OCI-M1 (cell line): ENCODE data around the gene OTOS.

ENCODE experiments used
- DNase-seq: peaks from one replicate; lab custom pipeline; 2025; lab: John Stamatoyannopoulos, UW

Gene OTOS

DNA sequence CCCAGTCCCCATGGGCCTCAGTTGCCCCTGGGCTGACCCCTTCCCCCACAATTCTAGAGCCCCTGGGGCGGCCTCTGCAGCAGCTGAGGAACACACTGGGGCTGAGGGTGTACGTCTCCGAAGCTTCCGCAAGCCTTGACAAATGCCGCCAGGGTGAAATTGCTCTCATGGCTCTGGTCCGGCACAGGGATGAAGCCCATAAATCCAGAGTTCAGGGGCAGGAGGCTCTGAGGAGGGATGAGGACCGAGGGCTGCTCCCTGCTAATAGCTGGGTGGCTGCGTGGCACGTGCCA is 27.1 kb upstream of the OTOS start:
- no peak for DNase-seq

DNA sequence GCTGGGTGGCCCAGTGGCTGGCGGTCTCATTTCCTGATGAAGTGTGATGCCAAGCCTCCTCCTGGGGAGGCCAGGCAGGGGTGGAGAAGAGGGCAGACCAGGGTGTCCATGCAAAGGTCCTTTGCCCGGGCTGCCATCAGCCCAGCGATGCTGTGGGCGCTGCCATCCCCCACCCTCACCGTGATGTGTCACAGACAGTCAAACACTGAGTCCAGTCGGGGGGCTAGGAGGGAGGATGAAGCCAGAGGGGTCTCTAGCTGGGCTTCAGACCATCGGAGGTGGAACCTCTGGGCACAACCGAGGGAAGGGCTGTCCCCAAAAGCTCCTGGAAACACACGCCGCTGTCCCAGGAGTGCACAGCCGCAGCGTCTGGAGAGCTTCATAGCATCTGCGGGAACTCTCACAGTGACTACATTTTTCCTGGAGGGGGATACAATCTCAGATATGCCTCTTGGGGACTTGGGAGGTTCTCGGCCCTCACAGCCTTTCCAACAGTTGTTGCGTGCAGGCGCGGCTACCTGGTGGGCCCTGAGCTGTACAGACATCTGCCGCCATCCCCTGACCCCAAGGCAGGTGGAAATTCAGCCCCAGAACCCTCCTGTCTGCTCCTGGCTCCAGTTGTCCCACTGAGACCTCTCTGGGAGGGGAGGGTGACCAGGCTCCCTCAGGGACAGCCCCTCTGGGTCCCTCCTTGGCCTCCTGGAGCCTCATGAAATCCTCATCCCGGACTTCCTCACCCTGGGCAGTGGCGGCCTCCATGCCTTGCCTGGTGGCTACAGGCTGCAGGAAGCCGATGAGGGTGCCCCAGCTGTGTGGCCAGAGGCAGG is 26.5 kb upstream of the OTOS start:
- DNase-seq, result no peak

DNA sequence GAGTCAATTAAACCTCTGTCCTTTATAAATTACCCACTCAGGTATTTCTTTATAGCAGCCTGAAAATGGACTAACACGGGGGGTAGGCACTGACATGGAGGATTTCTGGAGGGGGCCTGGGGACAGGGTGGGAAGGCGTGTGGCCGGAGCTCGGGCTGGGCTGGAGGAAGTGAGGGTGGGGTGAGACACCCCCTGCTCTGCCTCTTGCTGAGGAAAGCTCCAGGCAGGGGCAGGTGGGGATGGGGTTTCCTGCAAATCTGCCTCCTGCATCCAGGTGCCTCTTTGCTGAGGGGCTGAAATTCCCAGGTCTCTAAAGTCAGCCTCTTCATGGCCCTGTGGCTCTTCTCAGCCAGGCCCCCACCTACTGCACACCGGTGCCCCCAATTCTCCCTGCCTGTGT is 25.7 kb upstream of the OTOS start:
- DNase-seq, result no peak

DNA sequence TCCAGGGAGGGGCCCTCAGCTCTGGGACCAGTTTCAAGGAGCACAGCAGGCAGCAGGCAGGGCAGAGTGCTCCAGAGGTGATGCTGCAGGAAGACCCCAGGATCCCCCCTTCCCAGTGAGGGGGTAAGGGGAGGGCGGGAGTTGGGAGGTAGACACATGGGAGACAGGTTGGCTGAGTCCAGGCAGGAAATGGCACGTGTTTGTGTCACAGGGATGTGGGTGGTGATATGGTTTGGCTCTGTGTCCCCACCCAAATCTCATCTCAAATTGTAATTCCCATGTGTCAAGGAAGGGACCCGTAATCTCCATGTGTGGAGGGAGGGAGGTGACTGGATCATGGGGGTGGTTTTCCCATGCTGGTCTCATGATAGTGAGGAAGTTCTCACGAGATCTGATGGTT is 25.2 kb upstream of the OTOS start:
- no peak for DNase-seq

DNA sequence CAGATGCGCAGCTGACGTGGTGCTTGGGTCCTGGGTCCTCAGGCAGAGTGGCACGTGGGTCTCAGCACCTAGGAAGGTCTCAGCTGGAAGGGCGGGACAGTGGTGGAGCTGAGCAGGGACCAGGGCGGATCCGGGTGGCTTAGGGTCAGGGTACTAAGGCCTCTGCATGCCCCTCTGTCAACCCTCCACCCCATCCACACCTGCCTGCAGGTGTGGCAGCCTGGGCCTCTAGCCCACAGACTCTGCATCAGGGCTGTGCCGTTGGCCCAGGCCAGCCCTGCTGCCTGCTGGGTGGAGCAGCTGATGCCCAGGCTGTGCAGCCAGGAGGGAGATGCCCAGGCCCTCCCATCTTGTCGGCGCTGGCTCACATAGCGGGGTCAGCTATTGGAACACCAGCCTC is 24.6 kb upstream of the OTOS start:
- DNase-seq, result no peak

DNA sequence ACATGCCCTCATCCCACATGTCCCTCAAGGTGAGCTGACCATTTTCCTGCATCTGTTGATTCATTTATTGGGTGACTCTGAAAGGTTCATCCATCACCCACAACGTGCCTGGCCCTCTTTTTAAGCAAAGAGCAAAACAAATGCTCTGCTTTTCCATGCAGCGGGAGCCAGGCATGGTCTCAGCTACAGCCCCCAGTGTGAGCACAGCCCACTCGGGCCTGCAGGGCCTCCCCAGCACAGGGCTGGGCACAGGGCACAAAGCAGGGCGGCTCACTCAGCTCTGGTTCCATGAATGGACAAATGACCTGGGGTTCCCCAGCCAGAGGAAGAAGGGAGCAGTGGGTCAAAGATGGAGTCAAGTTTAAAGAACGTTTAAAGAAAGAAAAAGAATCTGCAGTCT is 24.1 kb upstream of the OTOS start:
- no peak for DNase-seq

DNA sequence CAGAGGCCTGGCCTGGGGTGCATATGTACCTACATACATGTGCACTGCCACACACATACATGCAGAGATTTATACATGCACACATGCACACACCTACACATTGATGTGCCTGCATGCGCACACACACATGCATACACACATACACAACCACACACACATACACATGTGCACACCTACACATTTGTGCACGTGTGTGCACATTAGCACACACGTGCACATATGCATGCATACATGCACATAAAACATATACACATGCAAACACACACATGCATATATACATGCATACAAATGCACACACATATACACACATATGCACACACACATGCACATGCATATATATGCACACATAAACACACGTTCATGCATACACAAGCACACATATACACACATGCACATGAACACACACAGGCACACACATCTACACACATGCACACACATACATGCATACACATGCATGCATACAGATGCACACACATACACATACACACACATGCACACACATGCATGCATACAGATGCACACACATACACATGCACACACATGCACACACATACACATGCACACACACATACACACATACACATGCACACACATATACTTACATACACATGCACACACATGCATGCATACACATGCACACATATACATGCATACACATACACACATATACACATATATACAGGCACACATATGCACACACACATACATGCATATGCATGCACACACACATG is 23.6 kb upstream of the OTOS start:
- no peak for DNase-seq

DNA sequence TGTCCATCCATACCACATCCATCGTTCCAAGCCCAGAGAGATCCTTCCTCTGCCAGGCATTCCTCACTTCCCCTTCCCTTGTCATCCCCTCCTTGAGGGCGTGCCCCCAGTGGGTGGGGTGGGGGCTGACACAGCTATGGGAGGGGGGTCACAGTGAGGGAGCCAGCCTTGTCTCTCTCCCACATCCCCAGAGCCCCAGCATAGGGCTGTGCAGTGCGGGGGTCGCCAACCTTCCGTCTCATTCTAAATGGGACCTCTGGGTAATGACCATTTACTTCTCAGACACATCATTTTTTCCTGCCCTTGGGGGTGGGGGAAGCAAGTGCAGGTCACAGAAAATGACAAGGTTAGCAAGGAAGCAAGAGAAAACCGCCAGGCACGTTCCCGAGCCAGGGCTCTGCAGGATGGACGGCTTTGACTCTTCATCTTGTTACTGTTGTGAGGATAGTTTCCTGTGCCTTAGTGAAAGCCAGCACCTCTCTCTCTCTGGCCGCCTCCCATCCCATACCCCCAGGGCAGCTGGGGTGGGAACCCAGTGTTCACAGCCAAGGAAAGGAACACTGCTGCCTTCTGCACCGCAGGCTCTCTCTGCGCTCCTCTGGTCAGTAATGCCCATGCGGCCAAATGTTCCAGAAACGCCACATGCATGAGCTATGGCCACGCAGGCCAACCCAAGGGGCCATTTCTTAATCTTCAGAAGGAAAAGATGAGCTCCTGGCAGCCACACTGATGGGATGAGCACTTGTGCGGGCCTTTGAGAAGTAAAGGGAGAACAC is 22.7 kb upstream of the OTOS start:
- DNase-seq, result no peak

DNA sequence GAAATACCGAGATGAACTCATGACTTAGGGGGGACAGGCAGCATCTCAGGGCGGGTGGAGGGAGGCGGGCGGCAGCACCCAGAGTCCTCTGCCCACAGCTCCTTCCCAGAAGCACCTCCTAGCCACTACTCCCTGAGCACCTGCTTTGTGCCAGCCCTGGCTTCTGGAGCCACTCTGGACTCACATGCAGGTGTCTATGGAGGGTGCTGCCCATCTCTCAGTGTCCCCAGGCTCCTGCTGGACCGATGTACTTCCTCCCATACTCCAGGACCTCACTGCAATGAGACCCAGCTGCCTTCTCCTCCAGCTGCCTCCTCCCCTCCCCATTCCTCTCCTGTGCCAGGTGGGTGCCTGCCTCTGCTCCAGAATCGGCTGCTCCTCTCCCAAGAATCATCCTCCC is 22.1 kb upstream of the OTOS start:
- no peak for DNase-seq

DNA sequence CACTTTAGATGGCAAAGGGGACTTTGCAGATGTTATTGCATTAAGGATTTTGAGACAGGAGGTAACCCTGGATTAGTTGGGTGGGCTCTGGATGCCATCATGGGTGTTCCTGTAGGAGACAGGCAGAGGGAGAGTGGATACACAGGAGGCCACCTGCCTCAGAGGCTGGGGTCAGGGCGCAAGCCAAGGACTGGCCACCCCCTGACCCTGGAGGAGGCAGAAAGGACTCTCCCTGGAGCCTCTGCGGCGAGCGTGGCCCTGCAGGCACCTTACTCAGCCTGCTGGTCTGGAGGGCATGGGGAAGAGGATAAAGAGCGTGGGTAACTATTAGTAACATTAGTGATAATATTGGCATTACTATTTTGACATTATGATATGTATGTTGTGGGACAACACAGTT is 21.6 kb upstream of the OTOS start:
- no peak for DNase-seq

DNA sequence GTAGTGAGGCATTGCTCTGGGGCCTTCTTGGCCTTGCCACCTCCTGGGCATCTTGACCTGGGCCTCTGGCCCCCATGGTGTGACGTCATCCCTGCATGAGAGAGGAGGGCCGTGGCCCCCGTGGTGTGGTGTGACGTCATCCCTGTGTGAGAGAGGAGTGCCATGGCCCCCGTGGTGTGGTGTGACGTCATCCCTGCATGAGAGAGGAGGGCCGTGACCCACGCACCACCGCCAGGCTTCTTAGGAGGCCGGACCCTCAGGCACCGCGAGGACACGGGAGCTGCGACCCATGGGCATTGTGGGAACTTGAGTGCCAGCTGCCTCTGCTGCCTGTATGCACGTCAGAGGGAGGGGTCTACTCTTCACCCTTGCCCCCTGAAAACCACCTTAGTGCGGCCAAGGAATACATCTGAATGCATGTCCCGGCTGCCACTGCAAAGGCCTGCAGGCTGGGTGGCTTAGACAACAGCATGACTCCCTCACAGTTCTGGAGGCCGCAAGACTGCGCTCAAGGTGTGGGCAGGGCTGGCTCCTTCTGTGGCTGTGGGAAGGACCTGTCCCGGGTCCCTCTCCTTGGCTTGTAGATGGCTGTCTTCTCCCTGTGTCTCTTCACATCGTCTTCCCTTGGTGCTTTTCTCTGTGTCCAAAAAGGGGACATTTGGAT is 20.8 kb upstream of the OTOS start:
- no peak for DNase-seq

DNA sequence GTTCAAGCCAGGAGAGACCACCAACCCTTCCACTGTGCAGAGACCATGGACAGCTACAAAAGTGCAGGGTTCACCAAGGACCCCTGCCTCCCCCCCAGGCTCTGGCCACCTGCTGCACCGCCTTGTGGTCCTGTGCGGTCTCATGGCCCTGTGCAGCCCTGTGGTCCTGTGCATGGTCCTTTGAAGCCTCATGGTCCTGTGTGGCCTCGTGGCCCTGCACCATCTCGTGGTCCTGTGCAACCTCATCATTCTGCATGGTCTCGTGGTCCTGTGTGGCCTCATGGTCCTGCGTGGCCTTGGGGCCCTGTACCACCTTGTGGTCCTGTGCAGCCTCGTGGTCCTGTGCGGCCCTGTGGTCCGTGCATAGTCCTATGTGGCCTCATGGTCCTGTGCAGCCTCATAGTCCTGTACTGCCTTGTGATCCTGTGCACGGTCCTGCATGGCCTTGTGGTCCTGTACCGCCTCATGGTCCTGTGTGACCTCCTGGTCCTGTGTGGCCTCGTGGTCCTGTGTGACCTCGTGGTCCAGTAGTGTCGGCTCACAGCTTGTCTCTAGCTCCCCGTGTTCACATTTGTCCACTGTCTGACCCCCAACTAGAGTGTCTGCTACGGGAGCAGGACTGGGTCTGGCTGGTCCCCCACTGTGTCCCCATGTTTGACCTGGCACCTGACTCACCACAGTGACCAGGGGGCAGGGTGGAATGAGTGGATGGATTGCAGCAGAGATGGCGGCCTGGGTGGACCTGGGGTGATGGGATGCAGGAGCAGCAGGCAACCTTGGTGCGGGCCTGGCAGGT is 20.0 kb upstream of the OTOS start:
- no peak for DNase-seq

DNA sequence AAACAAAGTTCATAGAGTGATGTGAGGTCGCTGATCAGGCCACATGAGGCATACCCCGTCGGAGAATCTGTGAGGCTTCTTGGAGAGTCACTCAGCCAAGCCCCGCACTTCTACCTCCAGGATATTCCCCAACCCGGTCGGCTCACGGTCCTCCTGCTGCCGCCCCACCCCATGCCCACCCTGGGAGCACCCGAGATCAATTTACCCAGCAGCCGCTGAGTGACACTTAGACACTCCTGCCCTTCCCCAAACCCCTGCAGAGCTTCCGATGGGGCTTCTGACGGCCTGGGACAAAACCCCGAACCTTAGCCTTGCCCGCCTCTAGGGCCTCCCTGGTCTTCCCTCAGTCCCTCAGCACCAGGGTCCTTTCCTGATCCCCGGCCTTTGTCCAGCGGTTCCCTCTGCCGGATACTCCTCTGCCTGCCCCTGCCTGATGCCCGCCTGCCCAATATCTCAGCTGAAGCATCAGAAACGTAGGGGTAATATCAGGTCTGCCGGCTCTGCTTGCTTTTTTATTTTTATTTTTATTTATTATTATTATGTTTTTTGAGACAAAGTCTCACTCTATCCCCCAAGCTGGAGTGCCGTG is 18.9 kb upstream of the OTOS start:
- DNase-seq, result no peak

DNA sequence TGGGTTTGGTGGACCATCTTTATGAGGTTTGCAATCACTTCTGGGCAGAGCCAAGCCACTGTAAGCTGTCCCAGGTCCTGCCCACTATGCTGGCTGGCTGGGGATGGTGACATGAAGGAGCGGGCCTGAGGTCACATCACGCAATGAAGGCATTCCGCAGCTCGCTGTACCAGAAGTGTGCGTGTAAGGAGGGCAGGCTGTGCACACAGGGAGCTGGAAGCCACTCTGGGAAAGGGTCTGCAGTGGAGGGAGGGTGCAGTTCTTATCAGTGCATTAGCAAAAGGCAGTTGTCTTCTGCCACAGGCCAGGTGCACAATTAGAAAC is 16.7 kb upstream of the OTOS start:
- no peak for DNase-seq

DNA sequence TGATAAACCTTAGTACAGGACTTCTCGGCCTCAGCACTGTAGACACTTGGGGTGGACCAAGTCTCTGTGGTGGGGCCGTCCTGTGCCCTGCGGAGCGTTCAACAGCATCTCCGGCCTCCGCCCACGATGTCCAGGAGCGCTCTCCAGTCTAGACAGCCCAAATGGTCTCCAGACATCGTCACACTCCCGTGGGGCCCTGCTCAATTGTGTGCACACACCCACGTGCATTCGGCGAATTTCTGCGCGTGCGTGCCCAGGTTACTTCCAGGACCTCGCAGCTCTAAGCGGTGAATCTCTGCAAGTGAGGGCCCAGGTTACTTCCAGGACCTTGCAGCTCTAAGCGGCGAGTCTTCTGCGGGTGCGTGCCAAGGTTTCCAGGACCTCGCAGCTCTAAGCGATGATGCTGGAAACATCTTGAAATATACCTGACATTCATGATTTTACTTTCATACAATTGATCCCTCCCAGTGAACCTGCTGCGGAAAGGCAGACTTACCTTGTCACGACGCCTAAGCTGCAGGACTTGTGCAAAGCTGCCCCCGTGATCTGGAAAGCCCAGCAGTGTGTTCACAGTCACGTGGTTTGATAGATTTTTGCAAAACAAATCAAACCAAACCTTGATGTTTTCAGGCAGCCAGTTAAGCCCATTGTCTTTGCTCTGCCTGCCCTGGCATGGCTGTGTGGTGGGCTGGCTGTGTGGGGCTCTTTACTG is 16.1 kb upstream of the OTOS start:
- no peak for DNase-seq

DNA sequence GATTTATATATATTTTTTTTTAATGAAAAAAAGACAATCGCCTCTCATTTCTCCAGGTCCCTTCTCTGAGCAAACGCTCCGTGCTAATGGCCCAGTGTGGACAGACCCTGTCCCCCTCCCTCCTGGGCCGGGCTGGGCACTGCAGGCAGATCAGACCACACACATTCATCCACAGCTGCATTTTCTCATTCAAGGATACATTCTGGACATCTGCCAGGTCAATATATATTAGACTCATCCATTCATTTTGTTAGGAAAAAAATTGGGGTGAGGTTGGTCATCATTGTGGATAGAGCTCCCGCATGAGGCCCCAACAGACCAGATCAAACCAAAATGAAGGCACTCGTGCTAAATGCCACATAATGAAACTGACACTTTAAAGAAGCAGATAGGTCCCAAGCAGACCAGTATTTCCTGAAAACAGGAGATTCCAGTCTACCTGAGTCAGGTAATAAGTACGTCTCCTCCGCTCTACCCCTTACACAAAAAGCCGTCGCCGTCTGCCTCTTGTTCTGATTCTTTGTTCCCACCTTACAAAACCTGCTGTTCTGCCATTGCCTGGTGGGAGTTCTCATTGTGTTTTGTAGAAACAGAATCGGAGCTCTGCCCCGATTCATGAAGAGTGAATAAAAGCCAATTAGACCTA is 15.4 kb upstream of the OTOS start:
- no peak for DNase-seq

DNA sequence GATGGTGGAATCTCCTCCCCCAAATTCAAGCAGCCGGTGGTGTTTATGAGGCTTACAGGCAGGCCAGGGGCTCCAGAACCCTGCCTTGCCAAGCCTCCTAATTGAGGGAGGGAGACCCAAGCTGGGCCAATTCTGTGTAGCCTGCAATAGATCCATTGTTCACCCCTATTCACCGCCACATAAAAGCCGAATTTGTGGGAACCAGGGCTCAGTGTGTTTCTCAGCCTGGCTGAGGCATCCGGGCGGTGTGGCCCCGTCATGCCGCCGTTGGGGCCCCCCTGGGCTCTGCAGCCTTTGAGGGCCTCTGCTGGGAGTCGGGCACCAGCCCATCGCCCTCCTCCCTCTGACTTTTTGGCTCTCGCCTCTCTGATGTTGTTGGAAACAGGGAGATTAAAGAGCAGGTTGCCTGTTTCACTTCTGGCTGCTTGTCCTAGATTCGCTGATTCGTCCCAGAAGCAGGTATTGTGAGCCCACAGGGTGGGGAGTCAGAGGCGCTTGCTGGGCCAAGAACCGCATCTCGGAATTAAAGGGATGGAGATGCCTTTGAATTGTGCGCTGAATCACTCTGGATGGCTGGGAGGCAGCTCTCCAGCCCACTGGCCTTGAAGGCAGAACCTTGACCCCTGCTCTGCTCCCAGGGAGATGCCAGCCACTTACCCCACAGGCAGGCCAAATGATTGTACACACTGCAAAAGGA is 14.7 kb upstream of the OTOS start:
- DNase-seq, result no peak

DNA sequence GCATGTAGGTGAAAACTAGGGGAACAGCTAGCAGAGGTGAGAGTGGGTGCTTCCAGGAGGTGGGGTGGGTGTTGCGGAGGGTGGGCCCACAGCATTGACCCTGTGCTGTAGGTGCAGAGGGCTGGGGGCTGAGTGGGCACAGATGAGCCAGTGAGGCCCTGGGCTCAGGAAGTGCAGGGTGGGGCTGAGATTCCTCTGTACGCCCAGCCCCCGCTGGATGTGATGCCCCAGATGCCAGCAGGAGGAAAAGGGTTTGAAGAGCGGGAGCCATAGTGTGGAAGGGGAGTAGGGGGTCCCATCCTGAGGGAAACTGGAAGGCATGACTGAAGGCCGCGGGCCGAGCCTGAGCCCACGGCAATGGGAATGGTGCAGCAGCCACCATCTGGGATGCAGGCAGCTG is 14.1 kb upstream of the OTOS start:
- no peak for DNase-seq

DNA sequence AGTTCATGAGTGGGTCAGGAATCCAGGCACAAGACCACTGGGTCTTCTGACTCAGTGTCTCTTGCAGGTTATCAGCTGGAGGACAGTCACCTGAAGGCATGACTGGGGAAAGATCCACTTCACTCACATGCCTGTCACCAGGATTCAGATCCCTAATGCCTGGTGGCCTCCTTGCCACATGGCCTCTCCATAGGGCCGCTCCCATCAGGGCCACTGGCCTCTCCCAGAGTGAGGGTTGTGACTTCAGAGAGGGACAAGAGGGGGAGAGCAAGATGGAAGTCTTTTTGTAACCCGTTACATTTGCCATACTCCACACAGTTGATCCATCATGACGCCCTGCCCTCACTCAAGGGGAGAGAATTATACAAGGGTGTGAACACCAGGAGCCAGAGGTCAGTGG is 13.0 kb upstream of the OTOS start:
- DNase-seq, result no peak
